Measurements from ENCODE around the gene ISYNA1.

ISYNA1 gene

DNA sequence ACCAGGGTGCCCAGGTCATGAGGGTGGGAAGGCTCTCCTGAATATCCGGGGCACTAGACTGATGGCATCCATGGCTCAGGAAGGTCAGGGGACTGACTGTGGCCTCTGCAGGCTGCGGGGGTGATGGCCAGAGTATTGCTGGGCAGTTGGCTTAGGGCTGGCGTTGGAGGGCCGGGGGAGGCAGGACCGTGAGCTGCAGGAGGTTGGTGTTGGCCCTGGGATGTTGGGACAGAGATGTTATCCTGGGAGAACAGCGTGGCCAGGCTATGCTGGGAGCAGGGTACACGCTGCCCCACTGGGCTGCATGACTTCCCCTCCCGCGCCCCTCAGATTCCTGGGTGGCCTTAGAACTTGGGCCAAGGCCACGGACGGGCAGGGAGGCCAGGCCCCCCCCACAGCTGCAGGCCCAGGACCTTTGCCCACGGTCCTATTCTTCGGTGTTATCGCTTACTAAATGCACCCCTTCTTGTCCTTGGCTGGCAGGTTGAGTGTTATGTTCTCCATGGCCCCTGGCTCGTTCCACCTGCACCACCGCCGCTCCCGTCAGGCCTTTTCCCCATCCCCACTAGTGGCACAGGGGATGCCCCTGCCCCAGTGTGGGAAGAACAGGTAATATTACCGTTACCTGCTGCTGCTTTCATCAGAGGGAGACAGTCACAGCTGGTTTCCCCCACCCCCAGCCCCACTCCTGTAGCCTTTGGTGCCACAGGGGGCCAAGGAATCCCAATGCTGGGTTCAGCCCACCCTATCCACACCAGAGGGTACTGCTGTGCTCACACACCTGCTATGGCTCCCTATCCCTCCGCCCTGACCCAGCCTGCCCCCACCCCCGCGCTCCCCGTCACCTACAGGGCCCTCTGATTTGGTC lies 3.2 kb upstream of the ISYNA1 start:
- TF ChIP-seq, protein P1, sequence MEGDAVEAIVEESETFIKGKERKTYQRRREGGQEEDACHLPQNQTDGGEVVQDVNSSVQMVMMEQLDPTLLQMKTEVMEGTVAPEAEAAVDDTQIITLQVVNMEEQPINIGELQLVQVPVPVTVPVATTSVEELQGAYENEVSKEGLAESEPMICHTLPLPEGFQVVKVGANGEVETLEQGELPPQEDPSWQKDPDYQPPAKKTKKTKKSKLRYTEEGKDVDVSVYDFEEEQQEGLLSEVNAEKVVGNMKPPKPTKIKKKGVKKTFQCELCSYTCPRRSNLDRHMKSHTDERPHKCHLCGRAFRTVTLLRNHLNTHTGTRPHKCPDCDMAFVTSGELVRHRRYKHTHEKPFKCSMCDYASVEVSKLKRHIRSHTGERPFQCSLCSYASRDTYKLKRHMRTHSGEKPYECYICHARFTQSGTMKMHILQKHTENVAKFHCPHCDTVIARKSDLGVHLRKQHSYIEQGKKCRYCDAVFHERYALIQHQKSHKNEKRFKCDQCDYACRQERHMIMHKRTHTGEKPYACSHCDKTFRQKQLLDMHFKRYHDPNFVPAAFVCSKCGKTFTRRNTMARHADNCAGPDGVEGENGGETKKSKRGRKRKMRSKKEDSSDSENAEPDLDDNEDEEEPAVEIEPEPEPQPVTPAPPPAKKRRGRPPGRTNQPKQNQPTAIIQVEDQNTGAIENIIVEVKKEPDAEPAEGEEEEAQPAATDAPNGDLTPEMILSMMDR (IDR thresholded peaks at IDR 0.05; ENCODE audit: low read depth, low read length, missing control alignments): no peak
- Histone ChIP-seq H3K4me3 (ENCODE audit: low read depth, low read length) (no peak overlapping the region), H3K36me3 (replicated peaks) (peaks cover 26% of the 10 kb centered on the region), H3K27me3 (replicated peaks) (no peaks in the 10 kb centered on the region), H3K27ac (no peak overlapping the region)
- DNase-seq: no peak
- in situ Hi-C loops (cut with HindIII; ENCODE audit: low pct_ligation_motif_present, low sequenced_read_pairs): no loop called here

DNA sequence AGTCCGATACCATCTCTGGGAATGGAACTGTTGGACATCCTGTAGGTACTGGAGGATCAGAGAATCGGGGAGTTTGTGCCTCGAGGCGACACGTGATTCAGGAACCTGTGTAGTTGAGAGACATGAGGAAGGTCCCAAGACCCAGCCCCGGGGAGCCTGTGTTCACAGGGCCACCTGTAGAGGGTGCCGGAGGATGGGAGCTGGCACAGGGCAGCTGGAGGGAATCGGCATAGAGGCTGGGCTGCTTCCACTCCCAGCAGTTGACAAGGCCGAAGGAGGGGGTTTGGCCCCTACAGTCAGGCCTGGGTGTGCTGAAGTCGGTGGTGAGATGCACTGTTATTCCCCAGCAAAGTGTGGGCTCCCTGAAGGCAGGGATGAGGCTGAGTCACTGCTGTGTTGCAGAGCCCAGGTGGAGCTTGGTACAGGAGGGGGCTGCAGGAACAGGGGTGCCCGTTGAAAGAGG lies 2.5 kb upstream of the ISYNA1 start:
- no peak overlapping the region for H3K27ac ChIP-seq
- no peak for DNase-seq
- TF ChIP-seq, protein P1 (IDR thresholded peaks at IDR 0.05; ENCODE audit: low read depth, low read length, missing control alignments): peak; percentile 49
- H3K4me3 ChIP-seq (ENCODE audit: low read depth, low read length): no peak overlapping the region
- no peaks in the 10 kb centered on the region for H3K27me3 ChIP-seq (replicated peaks)
- in situ Hi-C loops (cut with HindIII; ENCODE audit: low pct_ligation_motif_present, low sequenced_read_pairs): no loop called here
- H3K36me3 ChIP-seq (replicated peaks): peaks cover 27% of the 10 kb centered on the region

DNA sequence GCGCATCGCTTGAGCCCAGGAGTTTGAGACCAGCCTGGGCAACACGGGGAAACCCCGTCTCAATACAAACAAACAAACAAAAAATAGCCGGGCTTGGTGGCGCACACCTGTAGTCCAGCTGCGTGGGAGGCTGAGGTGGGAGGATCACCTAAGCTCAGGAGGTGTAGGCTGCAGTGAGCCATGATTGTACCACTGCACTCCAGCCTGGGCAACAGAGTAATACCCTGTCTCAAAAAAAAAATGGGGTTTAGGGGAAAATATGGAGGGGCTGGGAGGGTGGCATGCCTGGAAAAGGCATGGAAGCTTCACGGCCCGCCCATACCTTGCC lies 1.9 kb upstream of the ISYNA1 start:
- Histone ChIP-seq H3K36me3 (replicated peaks) (peaks cover 31% of the 10 kb centered on the region), H3K27me3 (replicated peaks) (no peaks in the 10 kb centered on the region), H3K4me3 (ENCODE audit: low read depth, low read length) (no peak overlapping the region), H3K27ac (no peak overlapping the region)
- in situ Hi-C loops (cut with HindIII; ENCODE audit: low pct_ligation_motif_present, low sequenced_read_pairs): no loop called here
- TF ChIP-seq, protein P1 (IDR thresholded peaks at IDR 0.05; ENCODE audit: low read depth, low read length, missing control alignments): no peak
- DNase-seq: no peak

DNA sequence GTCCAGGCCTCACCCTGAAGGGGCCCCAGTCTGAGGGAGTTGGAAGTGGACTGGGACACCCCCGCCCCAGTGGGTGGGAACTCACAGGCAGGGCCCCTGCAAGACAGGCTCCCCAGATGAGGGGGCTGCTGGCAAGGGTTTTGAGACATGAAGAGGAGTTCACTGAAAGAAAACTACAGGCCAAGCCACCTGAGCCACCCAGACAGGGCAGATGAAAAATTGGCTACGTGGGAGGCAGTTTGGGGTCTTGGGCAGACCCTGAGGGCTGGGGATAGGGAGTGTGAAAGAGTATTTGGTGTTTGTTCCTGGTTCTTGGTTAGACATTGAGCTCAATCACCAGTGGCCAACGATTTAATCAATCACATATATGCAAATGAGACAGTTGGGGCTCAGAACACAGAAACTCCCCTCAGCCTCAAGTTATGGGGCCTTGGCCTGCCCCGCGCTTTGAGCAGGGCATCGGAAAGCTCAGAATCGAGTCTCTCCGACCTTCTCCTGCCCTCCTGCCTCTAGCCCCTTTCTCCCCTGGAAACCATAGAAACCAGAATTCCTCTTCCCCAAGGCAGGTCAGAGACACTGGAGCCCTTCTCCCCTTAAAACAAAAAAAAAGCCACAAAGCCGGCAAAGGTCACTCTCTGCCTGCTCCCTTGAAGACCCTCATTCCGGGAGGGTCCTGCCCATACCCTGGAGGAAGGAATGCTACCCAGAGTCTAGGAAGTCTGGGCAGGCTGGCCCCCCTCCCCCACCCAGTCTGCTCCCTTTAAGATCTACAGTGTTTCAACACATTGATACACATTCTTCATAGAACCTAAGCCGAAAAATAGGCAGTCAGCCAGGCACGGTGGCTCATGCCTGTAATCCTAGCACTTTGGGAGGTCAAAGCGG lies 1.3 kb upstream of the ISYNA1 start:
- in situ Hi-C loops (cut with HindIII; ENCODE audit: low pct_ligation_motif_present, low sequenced_read_pairs): no loop called here
- Histone ChIP-seq H3K27me3 (replicated peaks) (no peaks in the 10 kb centered on the region), H3K27ac (peak overlapping the region; percentile 21), H3K36me3 (replicated peaks) (peaks cover 25% of the 10 kb centered on the region), H3K4me3 (ENCODE audit: low read depth, low read length) (no peak overlapping the region)
- peak; percentile 68 for DNase-seq
- TF ChIP-seq, protein P1 (IDR thresholded peaks at IDR 0.05; ENCODE audit: low read depth, low read length, missing control alignments): peak; percentile 32

DNA sequence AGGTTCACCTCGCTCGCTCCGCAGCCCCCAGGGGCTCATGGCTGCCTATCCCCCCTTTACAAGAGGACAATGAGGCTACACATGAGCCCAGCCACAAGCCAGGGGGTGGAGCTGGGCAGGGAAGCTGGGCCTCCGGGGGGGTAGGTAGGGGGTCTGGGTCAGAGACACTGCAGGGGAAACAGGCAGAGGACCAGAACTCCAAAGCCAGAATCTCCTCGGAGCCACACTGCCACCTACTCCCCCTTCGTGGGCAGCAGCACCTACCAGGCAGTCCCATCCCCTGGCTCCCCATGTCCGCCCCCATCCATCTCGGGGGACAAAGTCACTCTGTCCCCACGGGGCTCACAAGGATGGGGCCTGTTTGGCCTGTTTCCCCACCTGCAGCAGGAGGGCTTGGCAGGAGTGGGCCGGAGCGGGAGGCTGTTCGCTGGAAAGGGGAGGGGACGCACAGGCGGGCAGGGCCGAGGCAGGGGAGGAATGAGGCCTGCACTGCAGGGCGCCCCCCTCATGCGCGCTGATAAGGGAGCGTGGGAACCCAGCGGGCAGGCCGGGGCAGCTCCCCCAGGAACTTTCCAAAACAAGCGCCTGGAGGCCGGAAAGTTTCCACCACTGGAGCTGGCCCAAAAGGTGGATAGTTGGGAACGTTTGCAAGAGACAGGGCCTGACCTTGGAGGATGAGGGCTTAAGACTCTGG lies 545 bp upstream of the ISYNA1 start:
- peak overlapping the region; percentile 21 for H3K27ac ChIP-seq
- H3K4me3 ChIP-seq (ENCODE audit: low read depth, low read length): peak overlapping the region; percentile 58
- H3K27me3 ChIP-seq (replicated peaks): no peaks in the 10 kb centered on the region
- TF ChIP-seq, protein P1 (IDR thresholded peaks at IDR 0.05; ENCODE audit: low read depth, low read length, missing control alignments): no peak
- peaks cover 17% of the 10 kb centered on the region for H3K36me3 ChIP-seq (replicated peaks)
- peak; percentile 38 for DNase-seq
- in situ Hi-C loops (cut with HindIII; ENCODE audit: low pct_ligation_motif_present, low sequenced_read_pairs): no loop called here

Measured in brain microvascular endothelial cell (primary cell).